Heart right ventricle (tissue), 16 donors: ENCODE results near the gene GNB1L. TPM values are rescaled to one million over a fixed set of nuclear protein-coding genes. Genes with fewer than 3 reads are reported as not detected.

ENCODE experiments used
- ATAC-seq, 8 donors: fragments of 200-7000 bp; cut with Tn5 transposase; one replicate each; pipeline ENCODE4 v1.9.1; 2020; ENCODE audit warnings: mild to moderate bottlenecking in 8 of 8, moderate library complexity in 8 of 8, moderate number of reproducible peaks in 1 of 8
- DNase-seq, 2 donors: peaks; one replicate each; pipeline ENCODE4 v3.0.0-alpha.2; 2020
- H3K27ac ChIP-seq, 10 donors: fragments of 200-600 bp; sonication (generic) in 2 of 10; one replicate each; pipeline versions ENCODE4 v1.5.0 to v1.8.0; 2020 to 2022; ENCODE audit warnings: mild to moderate bottlenecking in 3 of 10
- H3K27me3 ChIP-seq, 7 donors: fragments of 200-600 bp; one replicate each; pipeline ENCODE4 v1.8.0; 2021 to 2022; ENCODE audit warnings: mild to moderate bottlenecking in 2 of 7
- H3K36me3 ChIP-seq, 9 donors: fragments of 200-600 bp; sonication (generic) in 1 of 9; one replicate each; pipeline versions ENCODE4 v1.5.0 to v1.8.0; 2020 to 2022; ENCODE audit warnings: mild to moderate bottlenecking in 2 of 9
- H3K4me1 ChIP-seq, 9 donors: fragments of 200-600 bp; sonication (generic) in 1 of 9; one replicate each; pipeline versions ENCODE4 v1.5.0 to v1.8.0; 2020 to 2022; ENCODE audit warnings: mild to moderate bottlenecking in 4 of 9
- H3K4me3 ChIP-seq, 10 donors: fragments of 200-600 bp; sonication (generic) in 2 of 10; one replicate each; pipeline versions ENCODE4 v1.5.0 to v1.8.0; 2020 to 2022; ENCODE audit warnings: mild to moderate bottlenecking in 7 of 10, moderate library complexity in 2 of 10
- H3K9me3 ChIP-seq, 11 donors: fragments of 200-600 bp in 10 of 11; sonication (generic) in 2 of 11; one replicate each; pipeline versions ENCODE4 v1.5.0 to v1.8.0; 2013 to 2022; ENCODE audit warnings: mild to moderate bottlenecking in 2 of 11, control low read depth in 1 of 11, moderate library complexity in 1 of 11
- WGBS, 2 donors: extraction: QIAGEN DNeasy Blood & Tissue Kit; methylation state at CpG; one replicate each; pipeline ENCODE4 v1.1.7; 2013; ENCODE audit warnings: inconsistent platforms in 1 of 2; 5-methylcytosine and 5-hydroxymethylcytosine counted together
- intact Hi-C, 10 donors: fragments of 100-400 bp; cut with DNase I; formaldehyde crosslinking; loops; one replicate each; pipeline versions ENCODE4 v1.11.1 to v1.14.2; 2022
- polyA plus RNA-seq, 2 donors: library from polyadenylated mRNA; stranded (reverse); fragments of 200-250 nt; gene quantifications; one replicate each; pipeline ENCODE4 v1.2.3, GENCODE V29; 2013
- total RNA-seq, 10 donors: library from RNA; stranded (reverse); fragmentation: NEBNext Ultra II Directional in 3 of 10; extraction: Animal tissue kit (Norgen Biotek cat#: 25700) in 3 of 10; gene quantifications; one replicate each; pipeline versions ENCODE4 v1.2.1 to v1.2.4, GENCODE V29; 2021 to 2023
- TF ChIP-seq, protein P1 (sequence below), 9 donors: fragments of 200-600 bp; sonication (generic) in 2 of 9; IDR thresholded peaks; one replicate each; pipeline versions ENCODE4 v1.5.0 to v1.8.0; 2021 to 2022; ENCODE audit warnings: antibody characterized with exemption in 9 of 9, mild to moderate bottlenecking in 5 of 9, moderate library complexity in 1 of 9
- donor health status: Arrhythmogenic right ventricular cardiomyopathy.
- donor health status: ischemic (EF 13 %, LVEDD 7.1; RV severe dilation, severe dysfunction).
- donor health status: healthy with polysubstance abuse.
- donor health status: DM: no; HTN: yes; CAD: no.
- donor health status: DM: no; HTN: no; CAD: no.
- donor health status: ischemic (EF 25% LVEDD 6.9; RV normal size, moderate dysfunction).
- donor health status: ischemic (EF 25% LVEDD 5.7; RV mildly dilated, moderate dysfunction).
- donor health status: healthy.
- donor health status: DM: yes; HTN: yes; CAD: no.
- donor health status: Ischemic cardiomyopathy.
- donor health status: ischemic (EF 35%, LVEDD 5.7; RV mildly dilated, moderate dysfunction).
- donor health status: nonischemic (EF 11% LVEDD 7.7; RV severe dilation, severe dysfunction).
- donor health status: DM: yes; HTN: yes; CAD: no.
- donor health status: PGD.
- donor health status: ischemic (EF 29% LVEDD 5.4; RV normal size, mild dysfunction).
- donor health status: nonischemic (EF 23%, LVEDD 6.1; RV moderate dilation, normal function).

Gene GNB1L
- total and polyA plus RNA-seq, 12 donors, result 0.76 to 9.3 (median 1.9) TPM

DNA sequence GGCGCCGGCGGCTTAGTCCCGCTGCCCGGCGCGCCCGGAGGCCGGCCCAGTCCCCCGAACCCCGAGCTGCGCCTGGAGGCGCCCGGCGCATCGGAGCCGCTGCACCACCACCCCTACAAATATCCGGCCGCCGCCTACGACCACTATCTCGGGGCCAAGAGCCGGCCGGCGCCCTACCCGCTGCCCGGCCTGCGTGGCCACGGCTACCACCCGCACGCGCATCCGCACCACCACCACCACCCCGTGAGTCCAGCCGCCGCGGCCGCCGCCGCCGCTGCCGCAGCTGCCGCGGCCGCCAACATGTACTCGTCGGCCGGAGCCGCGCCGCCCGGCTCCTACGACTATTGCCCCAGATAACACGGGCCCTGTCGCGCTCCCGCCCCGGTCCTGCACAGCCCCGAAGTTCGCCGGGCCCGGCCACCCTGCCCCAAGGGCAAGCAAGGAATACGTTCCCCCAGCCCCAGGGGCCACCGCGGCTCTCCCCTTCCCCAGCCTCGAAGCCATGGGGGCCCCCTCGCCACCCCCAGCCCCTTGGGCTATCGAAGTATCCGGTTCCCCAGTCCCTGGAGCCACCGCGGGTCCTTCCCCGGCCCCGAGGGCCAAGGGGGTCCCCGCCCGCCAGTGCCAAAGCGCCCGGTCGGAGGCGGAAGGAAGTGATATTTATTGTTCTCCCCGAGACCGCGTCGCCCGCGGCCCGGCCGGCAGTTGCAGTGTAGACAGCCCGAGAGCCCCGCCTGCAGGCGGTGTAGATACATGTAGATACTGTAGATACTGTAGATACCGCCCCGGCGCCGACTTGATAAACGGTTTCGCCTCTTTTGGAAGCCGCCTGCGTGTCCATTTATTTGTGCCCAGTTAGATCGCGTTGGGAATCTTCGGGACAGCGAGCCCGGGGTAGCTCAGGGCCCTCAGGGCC, 87.9 kb downstream of the GNB1L start:
- intact Hi-C loops, result no loop called here
- peaks cover 7 to 28% (median 19%) of the 10 kb centered on the region in 9 donors for H3K4me1 ChIP-seq
- no peaks in the 10 kb centered on the region for H3K36me3 ChIP-seq
- 1 to 3% methylated on average over 96 to 103 of the region's 103 CpGs for WGBS, 2 donors
- ATAC-seq (peak in 7 of 8 donors; percentile 15 to 46 (median 39)), DNase-seq (peak in 1 of 2 donors; percentile 51)
- H3K9me3 ChIP-seq, result no peaks in the 10 kb centered on the region
- peaks cover 77 to 99% (median 98%) of the 10 kb centered on the region in 7 donors for H3K27me3 ChIP-seq
- peak overlapping the region in 1 of 10 donors; percentile 66 for H3K27ac ChIP-seq
- peak overlapping the region in 9 of 10 donors; percentile 26 to 47 (median 40) for H3K4me3 ChIP-seq
- TF ChIP-seq, protein P1, sequence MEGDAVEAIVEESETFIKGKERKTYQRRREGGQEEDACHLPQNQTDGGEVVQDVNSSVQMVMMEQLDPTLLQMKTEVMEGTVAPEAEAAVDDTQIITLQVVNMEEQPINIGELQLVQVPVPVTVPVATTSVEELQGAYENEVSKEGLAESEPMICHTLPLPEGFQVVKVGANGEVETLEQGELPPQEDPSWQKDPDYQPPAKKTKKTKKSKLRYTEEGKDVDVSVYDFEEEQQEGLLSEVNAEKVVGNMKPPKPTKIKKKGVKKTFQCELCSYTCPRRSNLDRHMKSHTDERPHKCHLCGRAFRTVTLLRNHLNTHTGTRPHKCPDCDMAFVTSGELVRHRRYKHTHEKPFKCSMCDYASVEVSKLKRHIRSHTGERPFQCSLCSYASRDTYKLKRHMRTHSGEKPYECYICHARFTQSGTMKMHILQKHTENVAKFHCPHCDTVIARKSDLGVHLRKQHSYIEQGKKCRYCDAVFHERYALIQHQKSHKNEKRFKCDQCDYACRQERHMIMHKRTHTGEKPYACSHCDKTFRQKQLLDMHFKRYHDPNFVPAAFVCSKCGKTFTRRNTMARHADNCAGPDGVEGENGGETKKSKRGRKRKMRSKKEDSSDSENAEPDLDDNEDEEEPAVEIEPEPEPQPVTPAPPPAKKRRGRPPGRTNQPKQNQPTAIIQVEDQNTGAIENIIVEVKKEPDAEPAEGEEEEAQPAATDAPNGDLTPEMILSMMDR (IDR thresholded peaks at IDR 0.05), result peak in 6 of 9 donors; percentile 10 to 51 (median 21)

- 0 to 1% methylated on average over 16 to 36 of the region's 36 CpGs for WGBS, 2 donors
- TF ChIP-seq, protein P1 (IDR thresholded peaks at IDR 0.05), result no peak
- peaks cover 7 to 28% (median 19%) of the 10 kb centered on the region in 9 donors for H3K4me1 ChIP-seq
- H3K36me3 ChIP-seq, result no peaks in the 10 kb centered on the region
- DNase-seq, result no peak
- peak overlapping the region in 1 of 10 donors; percentile 66 for H3K27ac ChIP-seq
- no peaks in the 10 kb centered on the region for H3K9me3 ChIP-seq
- no peak for ATAC-seq
- peaks cover 83 to 100% (median 99%) of the 10 kb centered on the region in 7 donors for H3K27me3 ChIP-seq
- H3K4me3 ChIP-seq, result peak overlapping the region in 9 of 10 donors; percentile 26 to 47 (median 40)
- intact Hi-C loops, result no loop called here
Measured at GRCh38 chr22:19766240-19766510, 88.5 kb downstream of the GNB1L start.

DNA sequence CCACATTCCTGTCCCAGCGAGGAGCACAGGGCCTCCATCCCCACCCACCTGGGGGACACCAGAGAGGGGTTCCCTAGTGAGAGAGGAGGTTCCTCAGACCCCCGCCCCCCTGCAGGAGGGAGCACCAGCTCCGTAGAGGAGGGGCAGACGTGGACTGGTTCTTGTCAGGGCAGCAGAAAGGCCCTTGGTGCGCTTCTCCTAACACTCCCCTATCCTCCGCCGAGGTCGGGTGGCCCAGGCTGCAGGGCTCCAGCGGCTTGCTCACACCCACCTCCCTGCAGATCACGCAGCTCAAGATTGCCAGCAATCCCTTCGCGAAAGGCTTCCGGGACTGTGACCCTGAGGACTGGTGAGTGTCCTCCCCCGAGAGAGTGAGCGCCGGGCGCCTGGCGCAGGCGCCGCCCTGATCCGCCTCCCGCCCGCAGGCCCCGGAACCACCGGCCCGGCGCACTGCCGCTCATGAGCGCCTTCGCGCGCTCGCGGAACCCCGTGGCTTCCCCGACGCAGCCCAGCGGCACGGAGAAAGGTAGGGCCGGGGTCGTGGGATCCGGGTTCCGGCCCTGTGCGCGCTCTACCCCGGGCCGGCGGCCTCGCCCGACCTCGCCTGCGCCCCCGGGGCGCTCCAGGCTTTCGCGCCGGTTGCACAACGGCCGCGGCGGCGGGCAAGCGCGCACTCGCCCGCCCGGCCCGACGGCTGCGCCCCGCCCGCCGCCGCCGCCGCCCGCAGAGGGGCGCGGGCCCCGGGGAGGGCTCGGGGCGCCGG, 89.0 kb downstream of the GNB1L start:
- intact Hi-C loops, result no loop called here
- peak overlapping the region in 1 of 10 donors; percentile 10 for H3K27ac ChIP-seq
- 2% methylated on average over 66 to 83 of the region's 83 CpGs for WGBS, 2 donors
- H3K27me3 ChIP-seq, result peaks cover 85 to 97% (median 96%) of the 10 kb centered on the region in 7 donors
- DNase-seq (peak in 1 of 2 donors; percentile 37), ATAC-seq (peak in 3 of 8 donors; percentile 27 to 65 (median 43))
- H3K36me3 ChIP-seq, result no peaks in the 10 kb centered on the region
- TF ChIP-seq, protein P1 (IDR thresholded peaks at IDR 0.05), result no peak
- H3K4me3 ChIP-seq, result peak overlapping the region in 9 of 10 donors; percentile 15 to 47 (median 37)
- H3K9me3 ChIP-seq, result no peaks in the 10 kb centered on the region
- peaks cover 7 to 28% (median 19%) of the 10 kb centered on the region in 9 donors for H3K4me1 ChIP-seq
